ENCODE results near the gene CD82.

DNA sequence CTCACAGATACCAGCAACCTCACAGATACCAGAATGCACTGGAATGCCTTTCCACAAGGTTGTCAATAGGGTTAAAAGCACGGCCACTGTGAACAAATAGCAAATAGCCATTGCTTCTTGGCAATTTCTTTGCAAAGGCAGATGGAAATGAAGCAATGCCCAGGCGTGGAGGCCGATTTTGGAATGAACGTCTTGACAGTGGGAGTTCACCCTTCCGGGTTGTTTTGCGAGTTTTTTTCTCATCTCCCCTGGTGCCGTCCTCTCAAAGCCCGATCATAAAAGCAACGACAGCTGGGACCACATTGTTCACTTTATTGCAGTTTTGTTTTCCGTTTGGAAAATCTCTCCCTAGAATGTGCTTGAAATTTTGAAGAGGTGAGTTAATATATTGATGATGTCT, 38.0 kb upstream of the CD82 start:
- TF ChIP-seq, protein P1, sequence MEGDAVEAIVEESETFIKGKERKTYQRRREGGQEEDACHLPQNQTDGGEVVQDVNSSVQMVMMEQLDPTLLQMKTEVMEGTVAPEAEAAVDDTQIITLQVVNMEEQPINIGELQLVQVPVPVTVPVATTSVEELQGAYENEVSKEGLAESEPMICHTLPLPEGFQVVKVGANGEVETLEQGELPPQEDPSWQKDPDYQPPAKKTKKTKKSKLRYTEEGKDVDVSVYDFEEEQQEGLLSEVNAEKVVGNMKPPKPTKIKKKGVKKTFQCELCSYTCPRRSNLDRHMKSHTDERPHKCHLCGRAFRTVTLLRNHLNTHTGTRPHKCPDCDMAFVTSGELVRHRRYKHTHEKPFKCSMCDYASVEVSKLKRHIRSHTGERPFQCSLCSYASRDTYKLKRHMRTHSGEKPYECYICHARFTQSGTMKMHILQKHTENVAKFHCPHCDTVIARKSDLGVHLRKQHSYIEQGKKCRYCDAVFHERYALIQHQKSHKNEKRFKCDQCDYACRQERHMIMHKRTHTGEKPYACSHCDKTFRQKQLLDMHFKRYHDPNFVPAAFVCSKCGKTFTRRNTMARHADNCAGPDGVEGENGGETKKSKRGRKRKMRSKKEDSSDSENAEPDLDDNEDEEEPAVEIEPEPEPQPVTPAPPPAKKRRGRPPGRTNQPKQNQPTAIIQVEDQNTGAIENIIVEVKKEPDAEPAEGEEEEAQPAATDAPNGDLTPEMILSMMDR (IDR thresholded peaks at IDR 0.05), result no peak
- TF ChIP-seq POLR2A (IDR thresholded peaks at IDR 0.05) (no peak), EP300 (IDR thresholded peaks at IDR 0.05) (no peak)
